Putamen (tissue), 1 donor: Measurements from ENCODE around the gene EARS2.
"Not testable (repeated sequence)": the region's sequence is repeated elsewhere in the genome, so short reads cannot be mapped to it uniquely, and the experiment has no call there.

ENCODE experiments used
- DNase-seq: peaks from one replicate; pipeline ENCODE4 v3.0.0-alpha.2; 2016; ENCODE audit warnings: low spot score

The EARS2 gene

DNA sequence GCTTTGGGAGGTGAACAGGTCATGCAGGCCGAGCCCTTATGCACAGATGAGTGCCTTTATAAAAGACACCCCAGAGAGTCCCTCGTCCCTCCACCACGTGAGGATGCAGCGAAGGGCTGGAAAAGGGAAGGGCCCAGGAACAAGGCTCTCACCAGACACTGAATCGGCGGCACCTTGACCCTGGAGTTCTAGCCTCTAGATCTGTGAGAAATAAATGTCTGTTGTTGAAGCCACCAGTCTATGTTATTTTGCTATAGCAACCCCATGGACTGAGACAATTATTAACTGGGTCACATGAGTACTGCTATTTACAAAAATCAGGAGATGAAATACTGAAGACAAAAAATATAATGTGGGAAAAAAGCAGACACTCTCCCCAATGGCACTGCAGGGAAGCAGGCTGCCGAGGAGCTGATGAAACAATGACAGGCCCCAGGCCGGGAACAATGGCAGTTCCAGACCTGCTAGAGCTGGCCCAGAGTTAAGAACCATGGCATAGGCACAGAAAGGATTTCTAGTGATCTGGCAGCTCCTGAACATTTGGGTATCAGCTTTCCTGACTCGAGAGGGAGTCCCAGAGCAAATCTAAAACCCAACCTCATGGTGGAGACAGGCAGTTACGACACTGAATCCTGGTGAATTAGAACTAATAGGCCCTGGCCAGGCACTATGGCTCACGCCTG is 29.0 kb downstream of the EARS2 start:
- no peak for DNase-seq

- no peak for DNase-seq
These were observed 32.3 kb downstream of the EARS2 start for GRCh38 chr16:23524886-23525285.

GRCh38 chr16:23523876-23524385 is 33.2 kb downstream of the EARS2 start:
- no peak for DNase-seq

GRCh38 chr16:23523321-23523720 is 33.8 kb downstream of the EARS2 start:
- DNase-seq, result no peak

DNA sequence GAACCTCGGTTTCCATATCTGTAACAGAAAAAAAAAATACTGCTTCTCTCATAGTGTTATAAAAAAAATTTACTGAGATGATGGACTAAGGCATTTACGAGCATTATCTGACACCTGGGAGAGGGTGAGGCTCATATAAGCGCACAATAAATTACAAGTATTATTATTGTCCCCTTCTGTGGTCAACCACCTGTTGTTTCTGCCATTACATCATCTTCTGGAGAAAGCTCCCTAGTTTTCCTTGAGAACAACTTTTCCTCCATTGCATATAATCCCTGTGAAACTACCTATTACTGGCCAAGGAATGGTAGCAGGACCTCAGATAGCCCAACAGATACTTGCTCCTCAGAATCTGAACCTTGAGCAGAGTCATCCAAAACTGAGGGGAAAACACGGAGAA is 35.2 kb downstream of the EARS2 start:
- no peak for DNase-seq

DNA sequence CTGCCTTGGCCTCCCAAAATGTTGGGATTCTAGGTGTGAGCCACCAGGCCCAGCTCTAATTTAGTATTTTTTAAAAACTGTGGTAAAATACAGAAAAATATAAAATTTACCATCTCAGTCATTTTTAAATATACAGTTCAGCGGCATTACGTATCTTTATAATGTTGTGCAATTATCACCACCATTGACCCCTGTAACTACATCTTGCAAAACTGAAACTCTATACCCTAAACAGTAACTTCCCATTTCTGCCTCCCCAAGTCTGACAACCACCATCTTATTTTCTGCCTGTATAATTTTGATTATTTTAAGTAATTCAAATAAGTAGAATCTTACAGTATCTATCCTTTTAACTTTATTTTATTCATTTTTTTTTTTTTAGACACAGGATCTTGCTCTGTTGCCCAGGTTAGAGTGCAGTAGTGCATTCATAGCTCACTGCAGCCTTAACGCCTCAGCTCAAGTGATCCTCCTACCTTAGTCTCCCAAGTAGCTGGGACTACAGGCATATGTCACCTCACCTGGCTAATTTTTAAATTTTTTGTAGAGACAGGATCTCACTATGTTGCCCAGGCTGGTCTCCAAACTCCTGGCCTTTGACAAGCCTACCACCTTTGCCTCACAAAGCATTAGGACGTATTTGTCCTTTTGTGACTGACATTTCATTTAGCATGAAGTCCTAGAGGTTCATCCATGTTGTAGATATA is 36.0 kb downstream of the EARS2 start:
- no peak for DNase-seq

GRCh38 chr16:23520500-23520899 is 36.6 kb downstream of the EARS2 start:
- no peak for DNase-seq

DNA sequence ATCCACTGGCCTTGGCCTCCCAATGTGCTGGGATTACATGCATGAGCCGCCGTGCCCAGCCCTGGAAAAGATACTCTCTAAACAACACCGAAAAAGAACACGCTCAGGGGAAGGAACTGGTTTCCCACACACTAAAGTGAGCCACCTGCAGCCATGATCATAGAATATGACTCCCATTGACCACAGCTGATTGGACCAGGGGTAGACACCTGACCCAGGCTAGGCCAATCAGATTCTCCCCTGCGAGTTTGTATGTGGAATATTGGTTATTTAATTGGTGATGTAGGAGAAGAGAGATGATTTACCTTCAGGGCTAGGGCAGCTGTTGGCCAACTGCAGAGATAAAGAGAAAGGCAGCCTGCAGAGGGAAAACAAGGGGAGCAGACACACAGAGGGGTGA is 37.9 kb downstream of the EARS2 start:
- no peak for DNase-seq

DNA sequence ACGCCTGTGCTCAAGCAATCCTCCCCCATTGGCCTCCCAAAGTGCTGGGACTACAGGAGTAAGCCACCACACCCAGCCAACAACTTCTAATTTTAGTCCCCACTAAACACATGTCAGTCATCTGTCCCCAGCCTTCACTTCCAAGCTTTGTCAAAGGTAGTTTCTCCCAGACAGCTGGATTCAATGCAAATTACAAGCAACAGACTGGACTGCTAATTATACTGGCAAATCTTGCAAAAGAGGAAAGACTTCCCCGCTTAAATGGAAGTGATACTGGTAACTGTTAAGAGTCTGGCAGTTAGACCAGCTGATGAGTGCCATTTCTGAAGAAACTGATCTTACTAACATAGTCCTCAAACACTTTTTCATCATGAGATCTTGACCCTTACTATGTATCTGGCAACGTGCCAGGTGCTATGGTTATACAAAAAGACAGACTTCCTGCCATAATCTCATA is 38.7 kb downstream of the EARS2 start:
- no peak for DNase-seq

GRCh38 chr16:23516366-23517137 is 40.6 kb downstream of the EARS2 start:
- DNase-seq, result no peak

- no peak for DNase-seq
These were observed 41.3 kb downstream of the EARS2 start for GRCh38 chr16:23515881-23516280.

DNA sequence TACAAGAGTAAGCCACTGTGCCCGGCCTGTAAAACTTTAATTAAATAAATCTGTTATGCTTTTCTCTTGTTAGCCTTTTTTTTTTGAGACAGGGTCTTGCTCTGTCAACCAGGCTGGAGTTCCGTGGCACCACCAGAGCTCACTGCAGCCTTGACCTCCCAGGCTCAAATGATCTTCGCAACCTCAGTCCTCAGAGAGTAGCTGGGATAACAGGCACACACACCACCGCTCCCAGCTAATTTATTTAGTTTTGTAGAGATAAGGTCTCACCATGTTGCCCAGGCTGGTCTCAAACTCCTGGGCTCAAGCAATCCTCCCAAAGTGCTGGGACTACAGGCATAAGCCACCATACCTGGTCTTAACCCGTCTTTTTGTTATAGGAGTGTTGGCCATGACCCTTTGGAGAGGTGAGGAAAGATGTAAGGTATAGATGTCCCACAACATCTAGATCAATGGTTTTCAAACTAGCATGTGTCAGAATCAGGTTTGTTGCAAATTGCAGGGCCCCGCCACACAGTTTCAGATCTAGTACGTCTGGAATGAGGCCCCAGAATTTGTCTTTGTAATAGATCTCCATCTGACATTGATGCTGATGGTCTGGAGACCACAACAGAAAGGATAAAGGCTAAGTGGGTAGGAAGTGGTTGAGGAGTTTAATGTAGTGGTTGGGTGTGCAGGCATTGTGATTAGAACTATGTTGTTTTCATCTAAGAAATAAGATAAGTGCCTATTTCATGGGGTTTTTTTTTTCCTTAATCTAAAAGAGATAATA is 42.6 kb downstream of the EARS2 start:
- DNase-seq, result no peak

GRCh38 chr16:23512168-23512695 is 44.9 kb downstream of the EARS2 start:
- DNase-seq, result no peak

DNA sequence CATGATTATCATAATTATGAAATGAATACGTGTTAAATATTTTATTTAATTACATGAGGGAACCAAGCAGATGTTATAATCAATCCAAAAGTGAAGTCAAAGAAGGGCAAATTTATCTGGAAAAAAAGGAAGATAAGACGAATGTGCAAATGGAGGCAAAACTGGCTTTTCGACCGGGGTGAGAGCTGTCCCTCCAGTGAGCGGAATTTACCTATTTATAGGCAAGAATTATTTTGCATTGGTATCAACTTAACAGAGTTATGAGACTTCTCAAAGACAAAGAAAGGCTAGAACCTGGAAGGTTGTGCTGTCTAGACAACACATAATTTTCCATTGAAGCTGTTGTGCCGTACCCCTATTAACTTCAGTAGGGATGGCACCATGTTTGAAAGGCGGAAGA is 45.4 kb downstream of the EARS2 start:
- DNase-seq, result no peak

DNA sequence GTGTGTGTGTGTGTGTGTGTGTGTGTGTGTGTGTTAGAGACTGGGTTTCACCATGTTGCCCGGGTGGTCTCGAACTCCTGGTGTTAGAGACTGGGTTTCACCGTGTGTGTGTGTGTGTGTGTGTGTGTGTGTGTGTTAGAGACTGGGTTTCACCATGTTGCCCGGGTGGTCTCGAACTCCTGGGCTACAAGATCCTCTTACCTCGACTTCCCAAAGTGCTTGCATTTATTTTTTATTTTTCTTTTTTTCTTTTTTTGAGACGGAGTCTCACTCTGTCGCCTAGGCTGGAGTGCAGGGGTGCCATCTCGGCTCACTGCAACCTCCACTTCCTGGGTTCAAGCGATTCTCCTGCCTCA is 46.3 kb downstream of the EARS2 start:
- not testable (repeated sequence) for DNase-seq

DNA sequence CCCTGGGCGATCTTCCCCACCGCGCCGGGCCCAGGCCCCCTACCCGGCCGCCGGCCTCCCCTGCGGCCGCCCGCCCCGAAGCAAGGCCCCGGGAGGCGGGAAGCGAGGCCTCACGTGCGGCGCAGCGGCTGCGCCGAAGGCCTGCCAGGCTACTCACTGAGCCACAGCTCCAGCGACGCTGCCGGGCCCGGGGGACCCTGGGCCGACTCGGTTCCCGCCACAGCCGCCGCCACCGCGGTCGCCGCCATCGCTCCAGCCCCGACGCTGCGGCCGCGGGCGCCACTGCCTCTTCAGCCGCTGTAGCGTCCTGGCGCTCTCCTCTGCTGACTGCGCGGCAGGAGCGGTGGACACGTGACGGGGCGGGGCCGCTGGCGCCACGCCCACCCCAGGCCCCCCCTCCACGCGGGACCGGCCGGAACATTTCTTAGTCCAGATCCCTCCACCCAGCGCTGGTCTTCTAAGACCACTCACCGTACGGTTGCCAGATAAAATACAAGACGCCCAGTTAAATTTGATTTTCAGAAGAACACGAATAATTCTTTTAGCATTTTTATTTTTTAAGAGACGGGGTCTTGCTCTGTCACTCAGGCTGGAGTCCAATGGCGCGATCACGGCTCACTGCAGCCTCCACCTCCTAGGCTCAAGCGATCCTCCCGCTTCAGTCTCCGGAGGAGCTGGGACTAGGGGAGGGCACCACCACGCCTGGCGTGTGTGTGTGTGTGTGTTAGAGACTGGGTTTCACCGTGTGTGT is 46.8 kb downstream of the EARS2 start, which contains the start of gene GGA2:
GGA2 (minus strand) TSS at position 331 of the 751 bp plus-strand sequence; CDS start at position 248, 83 bp downstream.
- peak; percentile 84 for DNase-seq

GRCh38 chr16:23509782-23510163 is 47.4 kb downstream of the EARS2 start:
- no peak for DNase-seq

- DNase-seq, result no peak
These were observed 47.8 kb downstream of the EARS2 start for GRCh38 chr16:23509441-23509754.

DNA sequence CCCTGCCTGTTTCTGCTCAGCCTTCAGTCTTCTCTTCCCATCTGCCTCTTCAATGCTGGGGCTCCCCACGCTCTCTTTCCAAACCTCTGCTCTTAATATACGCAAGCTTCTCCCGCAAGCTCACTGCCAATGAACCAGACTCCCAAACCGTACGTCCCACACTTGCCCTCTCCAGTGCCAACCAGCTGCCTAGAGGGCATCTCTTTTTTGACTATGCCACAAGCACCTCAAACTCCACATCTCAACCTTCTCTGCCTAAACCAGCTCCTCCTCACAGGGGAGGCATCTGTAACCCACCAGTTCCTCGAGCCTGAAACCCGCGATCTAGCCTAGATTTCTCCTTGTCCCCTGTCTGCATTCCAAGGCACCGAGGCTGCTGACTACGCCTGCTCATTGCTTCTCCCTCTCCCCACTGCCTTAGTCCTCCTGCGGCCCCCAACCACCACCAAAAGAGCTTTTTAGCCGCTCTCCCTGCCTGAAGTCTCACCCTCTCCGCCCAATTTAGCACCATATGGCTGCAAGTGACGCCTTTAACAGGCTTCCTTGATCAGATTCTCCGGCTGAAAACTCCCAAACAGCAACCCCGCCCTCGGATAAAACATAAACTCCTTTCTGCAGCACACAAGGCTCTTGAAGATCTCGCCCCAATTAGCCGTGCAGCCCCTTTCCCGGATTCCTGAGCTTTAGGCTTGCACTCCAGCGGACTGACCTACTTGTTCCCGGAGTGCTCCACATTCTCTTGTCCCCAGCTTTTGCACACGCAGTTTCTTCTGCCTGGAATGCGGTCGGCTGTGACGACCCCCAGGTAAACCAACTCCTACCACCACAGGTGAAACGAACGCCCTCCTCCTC is 48.3 kb downstream of the EARS2 start:
- no peak for DNase-seq

- DNase-seq, result no peak
These were observed 50.5 kb downstream of the EARS2 start for GRCh38 chr16:23506606-23506994.
